Upper lobe of left lung (tissue), 6 donors: Measurements from ENCODE around the gene PSMG3. TPM values are rescaled to one million over a fixed set of nuclear protein-coding genes. Genes with fewer than 3 reads are reported as not detected.
"Not testable (repeated sequence)": the region's sequence is repeated elsewhere in the genome, so short reads cannot be mapped to it uniquely, and the experiment has no call there.

Experiments used
- ATAC-seq, 2 donors: fragments of 200-7000 bp; cut with Tn5 transposase; one replicate each; pipeline ENCODE4 v1.9.1; 2022; ENCODE audit warnings: mild to moderate bottlenecking in 2 of 2, moderate library complexity in 2 of 2; ENCODE audit not compliant: low FRiP score in 2 of 2
- DNase-seq, 2 donors: peaks; one replicate each; pipeline ENCODE4 v3.0.0-alpha.2; 2019 to 2020
- H3K27ac ChIP-seq, 4 donors: fragments of 200-600 bp; sonication (generic); one replicate each; pipeline ENCODE4 v1.5.1; 2016 to 2019
- H3K27me3 ChIP-seq, 4 donors: fragments of 200-600 bp; sonication (generic); one replicate each; pipeline ENCODE4 v1.5.1; 2017 to 2019
- H3K36me3 ChIP-seq, 4 donors: fragments of 200-600 bp; sonication (generic); one replicate each; pipeline ENCODE4 v1.5.1; 2016 to 2019
- H3K4me1 ChIP-seq, 4 donors: fragments of 200-600 bp; sonication (generic); one replicate each; pipeline ENCODE4 v1.5.1; 2018 to 2019
- H3K4me3 ChIP-seq, 4 donors: fragments of 200-600 bp; sonication (generic); one replicate each; pipeline ENCODE4 v1.5.1; 2017 to 2019; ENCODE audit warnings: mild to moderate bottlenecking in 2 of 4, moderate library complexity in 1 of 4
- H3K9me3 ChIP-seq, 4 donors: fragments of 200-600 bp; sonication (generic); one replicate each; pipeline ENCODE4 v1.5.1; 2018 to 2019
- EP300 ChIP-seq, 4 donors: sonication (generic); formaldehyde crosslinking; IDR thresholded peaks; one replicate each; pipeline ENCODE4 v1.5.1; 2017; ENCODE audit warnings: antibody characterized with exemption in 4 of 4, control low read depth in 2 of 4
- POLR2A ChIP-seq, 4 donors: fragments of 450-650 bp; IDR thresholded peaks; one replicate each; pipeline ENCODE4 v1.5.1; 2016 to 2017; ENCODE audit warnings: antibody characterized with exemption in 4 of 4, mild to moderate bottlenecking in 2 of 4
- WGBS, 2 donors: methylation state at CpG; one replicate each; pipeline ENCODE4 v1.1.5; 2017 to 2018; 5-methylcytosine and 5-hydroxymethylcytosine counted together
- total RNA-seq, 6 donors: library from RNA; depleted of rRNA in 4 of 6; stranded (reverse); fragments of >200 nt in 4 of 6; gene quantifications; one replicate each; pipeline versions ENCODE4 v1.1.0 to v1.2.1, GENCODE V29; 2016 to 2021
- donor health status: DM: no; HTN: no; CAD: no; lungs with moderate emphysema.
- donor health status: DM: no; HTN: yes; CAD: no; lungs with severe emphysema.

PSMG3 gene
- total RNA-seq, 6 donors from 2014 or later: 19.0 to 53.1 (median 21.6) TPM

DNA sequence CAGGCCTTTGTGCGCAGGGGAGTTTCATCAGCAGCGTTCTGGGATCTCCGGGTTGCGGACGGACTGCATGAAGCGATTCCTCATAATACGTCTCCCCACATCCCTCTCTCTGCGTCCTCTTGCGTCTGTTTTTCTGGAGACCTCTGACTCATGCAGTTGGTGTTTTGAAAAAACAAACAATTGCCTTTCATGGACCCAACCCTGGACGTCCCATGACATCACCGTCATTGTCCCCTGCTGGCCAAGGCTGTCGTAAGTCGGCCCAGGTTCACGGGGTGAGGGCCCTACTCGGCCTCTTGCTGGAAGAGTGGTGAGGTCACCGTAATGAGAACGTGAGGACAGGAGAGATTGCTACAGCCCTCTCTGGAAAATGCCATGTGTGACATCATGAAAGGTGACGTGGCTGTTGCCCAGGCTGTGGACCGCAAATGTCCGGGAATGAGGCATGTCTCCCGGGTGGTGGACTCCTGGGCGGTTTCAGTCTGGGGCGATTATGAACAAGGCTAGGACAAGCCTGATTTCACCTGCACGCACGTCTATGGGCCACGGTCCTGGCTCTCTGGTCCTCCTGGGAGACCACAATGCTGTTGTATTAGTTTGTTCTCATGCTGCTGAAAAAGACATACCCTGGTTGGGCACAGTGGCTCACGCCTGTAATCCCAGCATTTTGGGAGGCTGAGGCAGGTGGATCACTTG lies 49.1 kb downstream of the PSMG3 start:
- Histone ChIP-seq H3K9me3 (peaks cover 0 to 6% (median 0%) of the 10 kb centered on the region in 4 donors), H3K4me1 (no peaks in the 10 kb centered on the region), H3K36me3 (no peaks in the 10 kb centered on the region), H3K4me3 (no peak overlapping the region), H3K27ac (no peak overlapping the region), H3K27me3 (no peaks in the 10 kb centered on the region)
- WGBS, 2 donors: 74 to 85% methylated on average over 18 to 27 of the region's 27 CpGs
- DNase-seq (no peak), ATAC-seq (peak in 1 of 2 donors; percentile 53)
- TF ChIP-seq EP300 (IDR thresholded peaks at IDR 0.05) (no peak), POLR2A (IDR thresholded peaks at IDR 0.05) (no peak)

DNA sequence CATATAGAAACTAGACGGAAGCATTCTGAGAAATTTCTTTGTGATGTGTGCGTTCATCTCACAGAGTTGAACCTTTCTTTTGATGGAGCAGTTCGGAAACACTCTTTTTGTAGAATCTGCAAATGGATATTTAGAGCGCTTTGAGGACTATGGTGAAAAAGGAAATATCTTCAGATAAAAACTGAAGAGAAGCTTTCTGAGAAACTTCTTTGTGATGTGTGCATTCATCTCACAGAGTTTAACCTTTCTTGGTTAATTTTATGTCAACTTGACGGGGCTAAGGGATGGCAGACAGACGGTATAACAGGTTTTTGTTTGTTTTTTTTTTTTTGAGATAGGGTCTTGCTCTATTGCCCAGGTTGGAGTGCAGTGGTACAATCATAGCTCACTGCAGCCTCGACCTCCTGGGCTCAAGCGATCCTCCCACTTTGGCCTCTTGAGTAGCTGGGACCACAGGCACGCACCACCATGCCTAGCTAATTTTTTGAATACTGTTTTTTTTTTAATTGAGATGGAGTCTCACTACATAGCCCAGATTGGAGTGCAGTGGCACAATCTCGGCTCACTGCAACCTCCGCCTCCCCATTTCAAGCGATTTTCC lies 50.4 kb downstream of the PSMG3 start:
- not testable (repeated sequence) for ATAC-seq, H3K9me3 ChIP-seq, H3K27ac ChIP-seq, H3K36me3 ChIP-seq, DNase-seq, H3K4me1 ChIP-seq, H3K4me3 ChIP-seq, H3K27me3 ChIP-seq
- 88 to 91% methylated on average over 12 of the region's 12 CpGs for WGBS, 2 donors

Other genes with a start within 250 kb of the PSMG3 start
- 10 to 100 TPM; 17.8 to 67.1 (median 42.4) TPM for gene MICALL2, start 110.6 kb downstream of the PSMG3 start, total RNA-seq
- 100 to 1,000 TPM in 2 of 6 donors, 10 to 100 TPM in 4; 38.6 to 215 (median 72.3) TPM for gene INTS1, start 65.6 kb downstream of the PSMG3 start, total RNA-seq
- 100 to 1,000 TPM in 1 of 6 donors, 10 to 100 TPM in 5; 48.0 to 117 (median 77.9) TPM for gene MAFK, start 39.3 kb downstream of the PSMG3 start, total RNA-seq
- 10 to 100 TPM in 3 of 6 donors, 1 to 10 TPM in 3; 5.0 to 11.7 (median 10.4) TPM for gene TMEM184A, start 13.8 kb downstream of the PSMG3 start, total RNA-seq
- 1 to 10 TPM in 2 of 6 donors, under 1 TPM in 3, not detected in 1; 0.11 to 3.0 (median 0.30) TPM for gene ELFN1, start 100.2 kb upstream of the PSMG3 start, total RNA-seq